Measurements from ENCODE around the gene C3AR1. TPM values are rescaled to one million over a fixed set of nuclear protein-coding genes. Genes with fewer than 3 reads are reported as not detected.
"Not testable (repeated sequence)": the region's sequence is repeated elsewhere in the genome, so short reads cannot be mapped to it uniquely, and the experiment has no call there.

The C3AR1 gene
- total RNA-seq, 2 donors from 2014 or later: 1.5 to 3.4 TPM

DNA sequence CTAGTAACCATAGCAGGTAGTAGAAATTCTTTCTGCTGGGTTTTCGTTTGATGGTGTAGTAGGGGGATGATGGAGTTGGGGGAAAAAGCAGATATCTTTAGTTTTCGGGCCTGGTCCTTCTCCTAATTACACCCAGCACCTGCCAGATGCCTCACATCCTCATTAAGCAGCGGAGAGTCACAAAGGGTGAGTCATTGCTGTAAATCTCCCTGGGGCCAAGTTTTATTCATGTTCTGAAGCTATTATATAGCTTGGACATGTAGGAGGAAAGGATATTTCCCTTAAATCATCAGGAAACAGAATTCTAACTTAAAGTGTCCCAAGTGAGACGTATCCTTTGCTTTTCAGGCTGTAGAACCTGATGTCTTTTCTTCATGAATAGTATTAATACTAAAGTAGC lies 11.0 kb upstream of the C3AR1 start:
- no peaks in the 10 kb centered on the region for H3K9me3 ChIP-seq
- intact Hi-C loops (cut with DNase I): no loop called here
- no peak for DNase-seq (ENCODE audit: low spot score)
- H3K4me3 ChIP-seq: no peak overlapping the region
- TF ChIP-seq POLR2A (IDR thresholded peaks at IDR 0.05) (no peak), POLR2AphosphoS5 (IDR thresholded peaks at IDR 0.05) (no peak)
- TF ChIP-seq, protein P1, sequence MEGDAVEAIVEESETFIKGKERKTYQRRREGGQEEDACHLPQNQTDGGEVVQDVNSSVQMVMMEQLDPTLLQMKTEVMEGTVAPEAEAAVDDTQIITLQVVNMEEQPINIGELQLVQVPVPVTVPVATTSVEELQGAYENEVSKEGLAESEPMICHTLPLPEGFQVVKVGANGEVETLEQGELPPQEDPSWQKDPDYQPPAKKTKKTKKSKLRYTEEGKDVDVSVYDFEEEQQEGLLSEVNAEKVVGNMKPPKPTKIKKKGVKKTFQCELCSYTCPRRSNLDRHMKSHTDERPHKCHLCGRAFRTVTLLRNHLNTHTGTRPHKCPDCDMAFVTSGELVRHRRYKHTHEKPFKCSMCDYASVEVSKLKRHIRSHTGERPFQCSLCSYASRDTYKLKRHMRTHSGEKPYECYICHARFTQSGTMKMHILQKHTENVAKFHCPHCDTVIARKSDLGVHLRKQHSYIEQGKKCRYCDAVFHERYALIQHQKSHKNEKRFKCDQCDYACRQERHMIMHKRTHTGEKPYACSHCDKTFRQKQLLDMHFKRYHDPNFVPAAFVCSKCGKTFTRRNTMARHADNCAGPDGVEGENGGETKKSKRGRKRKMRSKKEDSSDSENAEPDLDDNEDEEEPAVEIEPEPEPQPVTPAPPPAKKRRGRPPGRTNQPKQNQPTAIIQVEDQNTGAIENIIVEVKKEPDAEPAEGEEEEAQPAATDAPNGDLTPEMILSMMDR (IDR thresholded peaks at IDR 0.05): no peak
- H3K27me3 ChIP-seq (replicated peaks; ENCODE audit: insufficient read depth): no peaks in the 10 kb centered on the region
- 43% methylated on average over 4 of the region's 4 CpGs for WGBS
- no peak overlapping the region for H3K27ac ChIP-seq
- no peaks in the 10 kb centered on the region for H3K4me1 ChIP-seq (replicated peaks)
- no peaks in the 10 kb centered on the region for H3K36me3 ChIP-seq

DNA sequence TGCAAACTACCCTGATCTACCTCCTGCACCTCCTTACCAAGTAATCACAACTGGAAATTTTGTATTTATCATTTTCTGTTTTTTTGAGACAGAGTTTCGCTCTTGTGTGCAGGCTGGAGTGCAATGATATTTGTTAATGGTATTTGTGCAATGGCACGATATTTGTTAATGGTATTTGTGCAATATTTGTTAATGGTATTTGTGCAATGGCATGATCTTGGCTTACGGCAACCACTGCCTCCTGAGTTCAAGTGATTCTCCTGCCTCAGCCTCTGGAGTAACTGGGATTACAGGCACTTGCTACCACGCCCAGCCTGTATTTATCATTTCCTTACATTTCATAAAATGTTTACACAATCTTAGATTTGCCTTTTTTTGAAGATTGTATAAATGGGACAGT lies 10.2 kb upstream of the C3AR1 start:
- intact Hi-C loops (cut with DNase I): no loop called here
- 81% methylated on average over 4 of the region's 4 CpGs for WGBS
- H3K4me3 ChIP-seq: no peak overlapping the region

DNA sequence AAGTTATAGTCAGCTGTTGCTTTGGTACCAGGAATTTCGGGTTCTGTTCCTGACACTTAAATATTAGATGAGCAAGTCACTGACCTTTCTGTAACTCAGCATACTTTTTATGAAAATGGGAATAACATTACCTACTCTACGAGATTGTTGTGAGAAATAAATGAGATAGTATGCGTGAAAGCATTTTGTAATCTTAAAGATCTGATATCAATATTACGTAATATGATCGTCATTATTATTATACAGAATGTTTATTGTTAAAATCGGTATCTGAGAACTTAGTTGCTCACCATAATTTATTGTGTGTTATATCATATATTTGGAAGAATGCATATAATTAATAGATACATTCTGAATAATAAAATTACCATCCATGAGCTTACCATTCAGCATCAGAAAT lies 9.8 kb upstream of the C3AR1 start:
- H3K4me1 ChIP-seq (replicated peaks): no peaks in the 10 kb centered on the region
- 88% methylated on average over 6 of the region's 6 CpGs for WGBS
- no peak overlapping the region for H3K4me3 ChIP-seq
- DNase-seq (ENCODE audit: low spot score): no peak
- no peak for TF ChIP-seq POLR2AphosphoS5 (IDR thresholded peaks at IDR 0.05)
- TF ChIP-seq, protein P1 (IDR thresholded peaks at IDR 0.05): no peak
- no peak for TF ChIP-seq POLR2A (IDR thresholded peaks at IDR 0.05)
- no peak overlapping the region for H3K27ac ChIP-seq
- no peaks in the 10 kb centered on the region for H3K27me3 ChIP-seq (replicated peaks; ENCODE audit: insufficient read depth)
- intact Hi-C loops (cut with DNase I): no loop called here
- no peaks in the 10 kb centered on the region for H3K36me3 ChIP-seq
- H3K9me3 ChIP-seq: no peaks in the 10 kb centered on the region

More for the DNA sequence above, 10.2 kb upstream of the C3AR1 start:
- no peak for DNase-seq (ENCODE audit: low spot score)
- no peaks in the 10 kb centered on the region for H3K36me3 ChIP-seq
- no peaks in the 10 kb centered on the region for H3K9me3 ChIP-seq
- TF ChIP-seq POLR2AphosphoS5 (IDR thresholded peaks at IDR 0.05) (no peak), POLR2A (IDR thresholded peaks at IDR 0.05) (no peak)
- TF ChIP-seq, protein P1 (IDR thresholded peaks at IDR 0.05): no peak
- no peaks in the 10 kb centered on the region for H3K4me1 ChIP-seq (replicated peaks)
- no peak overlapping the region for H3K27ac ChIP-seq
- no peaks in the 10 kb centered on the region for H3K27me3 ChIP-seq (replicated peaks; ENCODE audit: insufficient read depth)

DNA sequence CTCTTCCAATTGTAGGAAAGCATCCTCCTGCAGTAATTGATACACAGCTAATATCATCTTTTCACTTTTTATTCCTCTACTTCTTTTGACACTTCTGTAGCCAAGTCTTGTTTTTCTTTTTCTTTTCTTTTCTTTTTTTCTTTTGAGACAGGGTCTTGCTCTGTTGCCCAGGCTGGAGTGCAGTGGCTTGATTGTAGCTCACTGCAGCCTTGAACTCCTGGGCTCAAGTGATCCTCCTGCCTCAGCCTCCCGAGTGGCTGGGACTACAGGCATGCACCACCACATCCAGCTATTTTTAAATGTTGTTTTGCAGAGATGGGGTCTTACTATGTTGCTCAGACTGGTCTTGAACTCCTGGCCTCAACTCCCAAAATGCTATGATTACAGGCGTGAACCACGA lies 5.7 kb upstream of the C3AR1 start:
- intact Hi-C loops (cut with DNase I); H3K27me3 ChIP-seq (replicated peaks; ENCODE audit: insufficient read depth); H3K9me3 ChIP-seq; DNase-seq (ENCODE audit: low spot score); H3K4me1 ChIP-seq (replicated peaks); H3K27ac ChIP-seq; H3K36me3 ChIP-seq; H3K4me3 ChIP-seq: not testable (repeated sequence)
- 89% methylated on average over 3 of the region's 3 CpGs for WGBS

DNA sequence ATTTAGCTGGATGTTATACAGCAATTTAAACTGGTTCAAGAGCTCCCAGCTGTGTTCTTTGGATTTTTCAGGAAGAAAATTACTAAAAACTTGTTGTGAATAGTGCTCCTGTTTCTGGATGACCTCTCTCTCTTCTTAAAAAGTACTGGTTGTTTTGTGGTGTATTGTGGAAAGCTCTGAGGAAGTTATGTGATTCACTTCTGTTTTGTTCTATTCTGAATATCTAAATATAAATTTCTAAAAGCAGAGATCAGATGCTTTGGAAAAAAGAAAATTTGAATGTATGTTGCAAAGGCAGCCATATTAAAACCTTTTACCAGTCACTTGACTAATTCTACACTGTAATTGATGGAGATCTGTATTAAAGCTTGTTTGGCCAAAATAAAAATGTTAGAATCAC lies 3.4 kb upstream of the C3AR1 start:
- DNase-seq (ENCODE audit: low spot score): no peak
- intact Hi-C loops (cut with DNase I): no loop called here
- H3K4me1 ChIP-seq (replicated peaks): no peaks in the 10 kb centered on the region
- H3K27ac ChIP-seq: no peak overlapping the region
- no peaks in the 10 kb centered on the region for H3K27me3 ChIP-seq (replicated peaks; ENCODE audit: insufficient read depth)
- TF ChIP-seq POLR2AphosphoS5 (IDR thresholded peaks at IDR 0.05): no peak
- TF ChIP-seq POLR2A (IDR thresholded peaks at IDR 0.05): no peak
- TF ChIP-seq, protein P1 (IDR thresholded peaks at IDR 0.05): no peak
- no peaks in the 10 kb centered on the region for H3K9me3 ChIP-seq
- H3K36me3 ChIP-seq: no peaks in the 10 kb centered on the region
- H3K4me3 ChIP-seq: no peak overlapping the region
